Retina (tissue), 1 donor: ENCODE measurements around the gene ZMIZ1.

Source experiments
- DNase-seq: peaks from one replicate; pipeline ENCODE4 v3.0.0-alpha.2; 2016

Gene ZMIZ1

DNA sequence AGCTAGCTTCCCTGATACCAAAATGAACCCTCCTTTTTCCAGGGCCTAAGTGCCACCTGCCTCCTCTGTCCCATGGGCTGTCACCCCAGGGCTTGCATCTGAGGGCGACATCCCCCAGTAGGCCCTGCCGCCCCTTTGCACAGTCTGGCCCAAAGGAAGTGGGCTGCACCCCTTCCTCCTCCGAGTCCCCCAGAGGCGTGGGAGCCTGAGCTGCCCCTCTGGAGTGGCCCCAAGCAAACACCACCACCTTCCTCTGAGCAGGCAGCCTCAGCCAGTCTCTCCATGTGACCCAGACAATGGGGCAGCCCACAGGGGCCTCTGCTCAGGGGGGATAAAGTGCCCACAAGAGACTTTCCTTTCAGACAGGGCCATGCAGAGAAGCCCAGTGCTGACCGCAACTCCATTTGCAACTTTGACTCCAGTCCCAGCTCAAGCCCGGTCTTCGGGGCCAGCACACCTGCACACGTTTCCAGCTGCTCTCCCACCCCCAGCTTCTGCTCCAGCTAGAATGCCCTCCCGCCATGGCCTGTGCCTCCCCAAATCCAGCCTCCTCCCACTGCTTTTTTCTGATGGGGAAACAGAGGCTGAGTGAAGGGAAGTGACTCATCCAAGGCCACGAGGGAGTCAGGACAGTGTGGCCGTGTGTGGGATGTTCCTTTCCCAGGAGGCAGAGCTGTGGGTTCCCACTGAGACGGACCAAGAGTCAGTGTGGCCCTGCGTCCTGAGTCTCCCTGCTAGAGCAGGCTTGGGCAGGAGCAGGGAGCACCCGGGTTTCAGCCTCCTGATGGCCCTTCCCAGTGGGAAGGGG, 111.9 kb downstream of the ZMIZ1 start:
- DNase-seq: no peak

- no peak for DNase-seq
These were observed 112.5 kb downstream of the ZMIZ1 start for GRCh38 chr10:79181227-79181626.

- DNase-seq: no peak
These were observed 113.1 kb downstream of the ZMIZ1 start for GRCh38 chr10:79181698-79182521.

DNA sequence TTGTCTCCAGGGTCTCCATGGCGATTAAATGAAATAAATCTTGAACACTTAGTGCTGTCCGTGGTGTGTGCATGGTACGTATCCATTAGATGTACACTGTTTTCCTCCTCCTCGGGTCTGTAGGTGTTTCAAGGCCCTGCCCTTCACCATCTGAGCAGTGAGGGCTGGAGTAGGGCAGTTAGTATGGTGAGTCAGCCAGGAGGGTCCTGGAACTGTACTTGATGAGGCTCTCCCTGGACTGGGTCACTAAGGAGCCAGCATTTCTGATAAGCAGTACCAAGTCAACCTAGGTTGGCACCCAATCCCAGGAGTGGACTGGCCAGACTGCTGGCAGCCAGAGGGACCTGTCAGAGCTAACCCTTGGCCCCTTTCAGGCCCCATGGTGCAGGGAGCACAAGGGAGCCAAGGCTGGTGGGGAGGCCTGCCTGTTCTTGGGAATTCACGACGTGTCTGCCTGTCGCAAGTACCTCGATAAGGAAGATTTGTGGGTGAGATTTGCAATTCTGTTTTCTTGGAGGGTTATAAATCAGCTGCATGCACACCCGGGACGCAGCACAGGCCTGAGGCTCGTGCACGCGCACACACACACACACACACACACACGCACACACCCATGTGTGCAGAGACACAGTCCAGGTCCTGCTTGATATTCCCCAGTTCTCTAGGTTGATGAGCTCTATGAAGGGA, 114.2 kb downstream of the ZMIZ1 start:
- no peak for DNase-seq

DNA sequence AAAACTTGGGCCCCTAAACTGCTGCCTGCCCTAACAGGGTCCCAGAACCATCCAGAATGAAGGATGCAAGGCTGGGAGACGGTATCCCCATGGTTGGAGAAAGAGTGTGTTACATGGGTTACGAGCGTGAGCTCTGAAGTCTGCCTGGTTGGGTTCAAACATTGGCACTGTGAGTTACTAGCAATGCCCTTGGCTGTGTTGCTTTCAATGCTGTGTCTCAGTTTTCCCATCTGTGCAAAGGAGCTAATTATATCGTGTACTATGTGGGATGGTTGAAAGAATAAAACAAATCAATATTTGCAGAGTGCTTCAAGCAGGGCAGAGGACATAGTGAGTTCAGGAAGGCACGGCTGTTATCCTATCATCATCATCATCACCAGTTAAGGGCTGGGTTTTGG, 114.7 kb downstream of the ZMIZ1 start:
- no peak for DNase-seq

GRCh38 chr10:79184145-79184625, 115.4 kb downstream of the ZMIZ1 start:
- no peak for DNase-seq

- no peak for DNase-seq
These were observed 115.9 kb downstream of the ZMIZ1 start for GRCh38 chr10:79184657-79185056.

DNA sequence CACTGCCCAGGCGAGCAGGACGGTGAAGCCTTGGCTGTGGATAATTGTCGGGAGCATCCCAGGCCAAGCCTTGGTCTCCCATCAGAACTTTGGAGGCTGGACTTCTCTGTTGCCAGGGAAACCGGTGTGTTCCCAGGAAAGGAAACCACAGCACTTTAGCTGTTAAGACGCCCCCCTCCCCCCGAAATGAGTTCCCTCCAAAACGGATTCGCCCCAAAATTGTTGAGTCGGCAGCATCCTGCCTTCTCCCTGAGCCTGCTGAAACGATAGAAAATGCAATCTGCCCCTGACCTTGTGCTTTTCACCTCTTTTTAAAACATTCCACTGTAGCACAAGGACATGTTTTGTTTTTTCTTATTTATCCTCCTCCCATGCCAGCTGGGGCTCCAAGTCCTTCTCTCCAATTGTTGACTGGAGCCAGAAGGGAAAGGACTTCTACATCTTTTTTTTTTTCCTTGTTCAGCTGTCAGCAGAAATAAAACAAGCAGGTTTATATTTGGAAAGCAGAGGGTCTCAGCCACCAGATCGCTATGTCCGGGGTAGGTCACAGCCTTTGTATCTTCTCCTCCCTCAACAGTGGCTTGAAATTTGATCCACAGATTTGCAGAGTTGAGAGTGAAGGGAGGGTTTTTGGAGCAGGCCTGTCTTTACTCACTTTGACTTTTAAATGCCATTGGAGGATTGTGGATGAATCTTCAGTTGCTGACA, 116.5 kb downstream of the ZMIZ1 start:
- no peak for DNase-seq

- no peak for DNase-seq
These were observed 117.1 kb downstream of the ZMIZ1 start for GRCh38 chr10:79185796-79186374.

GRCh38 chr10:79186486-79187120, 117.8 kb downstream of the ZMIZ1 start:
- no peak for DNase-seq

DNA sequence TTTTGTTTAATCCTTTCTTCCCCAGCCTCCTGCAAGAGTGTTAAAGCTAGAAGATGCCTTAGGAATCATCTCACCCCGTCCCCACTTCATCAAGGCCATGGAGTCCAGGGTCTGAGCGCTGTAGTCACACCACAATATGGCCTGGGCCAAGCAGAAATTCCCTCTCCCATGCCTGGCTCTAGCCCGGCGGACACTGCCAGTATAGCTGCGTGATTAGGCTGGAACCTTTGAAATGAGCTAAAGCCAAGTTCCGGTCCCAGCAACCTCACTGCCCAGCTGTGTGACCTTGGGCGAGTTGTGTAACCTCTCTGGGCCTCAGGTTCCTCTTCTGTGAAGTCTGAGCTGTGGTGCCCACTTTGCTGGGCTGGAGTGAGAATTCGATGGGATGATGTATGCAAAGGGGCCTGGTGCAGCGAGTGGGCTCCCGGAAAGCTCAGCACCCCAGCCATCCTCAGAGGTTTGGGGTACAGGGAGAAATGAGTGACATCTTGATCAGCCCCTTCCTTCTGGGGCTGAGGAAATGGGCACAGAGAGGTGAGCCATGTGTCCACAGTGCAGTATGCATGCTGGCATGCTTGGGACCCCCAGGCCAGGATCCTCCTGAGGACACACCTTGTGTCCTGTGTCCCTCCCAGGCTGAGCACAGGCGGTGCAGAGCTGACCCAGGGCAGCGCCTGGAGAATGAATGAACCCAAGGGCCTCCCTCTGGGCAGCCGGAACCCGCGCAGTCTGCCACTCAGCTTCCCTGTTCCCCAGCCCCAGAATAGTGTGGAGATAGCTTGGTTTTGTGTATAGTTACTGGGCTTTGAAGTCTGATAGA, 118.6 kb downstream of the ZMIZ1 start:
- no peak for DNase-seq

DNA sequence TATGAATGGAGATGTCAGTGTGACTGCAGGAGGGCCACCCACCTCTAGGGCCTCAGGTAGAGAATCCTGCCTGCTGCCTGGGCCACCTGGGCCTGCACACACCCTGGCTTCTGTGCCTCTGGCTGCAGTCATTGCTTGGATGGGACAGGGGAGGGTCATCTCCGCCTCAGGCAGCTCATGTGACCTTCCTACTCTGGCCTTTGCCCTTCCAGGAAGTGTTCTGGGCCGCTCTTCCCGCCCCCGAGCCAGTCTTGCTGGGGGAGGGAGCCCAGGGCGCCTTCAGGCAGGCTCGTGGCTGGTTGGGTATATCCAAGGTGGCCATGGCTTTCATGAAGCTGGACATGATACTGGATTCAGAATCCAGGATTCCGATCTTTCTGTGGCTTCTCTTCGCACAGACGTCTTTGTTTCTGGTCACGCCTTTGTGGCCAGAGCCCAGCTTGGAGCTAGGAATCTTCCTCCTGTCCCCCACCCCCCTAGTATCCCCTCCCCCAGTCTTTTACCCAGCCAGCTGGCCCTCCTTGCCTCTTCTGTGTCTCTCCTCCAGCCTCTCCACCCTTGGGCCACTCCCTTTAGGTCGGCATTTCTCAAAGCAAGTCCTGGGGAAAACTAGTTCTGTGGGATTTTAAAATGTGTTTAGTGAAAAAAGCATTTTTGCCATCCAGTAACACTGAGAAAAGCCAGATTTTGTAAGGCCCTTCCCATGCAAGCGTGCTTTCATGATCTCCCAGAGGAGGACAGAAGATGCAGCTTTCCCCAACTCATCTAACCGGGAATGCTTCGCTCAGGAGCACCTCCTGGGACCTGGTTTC, 119.6 kb downstream of the ZMIZ1 start:
- DNase-seq: no peak

- DNase-seq: no peak
These were observed 120.4 kb downstream of the ZMIZ1 start for GRCh38 chr10:79189181-79189580.

GRCh38 chr10:79189853-79190435, 121.2 kb downstream of the ZMIZ1 start:
- DNase-seq: no peak

DNA sequence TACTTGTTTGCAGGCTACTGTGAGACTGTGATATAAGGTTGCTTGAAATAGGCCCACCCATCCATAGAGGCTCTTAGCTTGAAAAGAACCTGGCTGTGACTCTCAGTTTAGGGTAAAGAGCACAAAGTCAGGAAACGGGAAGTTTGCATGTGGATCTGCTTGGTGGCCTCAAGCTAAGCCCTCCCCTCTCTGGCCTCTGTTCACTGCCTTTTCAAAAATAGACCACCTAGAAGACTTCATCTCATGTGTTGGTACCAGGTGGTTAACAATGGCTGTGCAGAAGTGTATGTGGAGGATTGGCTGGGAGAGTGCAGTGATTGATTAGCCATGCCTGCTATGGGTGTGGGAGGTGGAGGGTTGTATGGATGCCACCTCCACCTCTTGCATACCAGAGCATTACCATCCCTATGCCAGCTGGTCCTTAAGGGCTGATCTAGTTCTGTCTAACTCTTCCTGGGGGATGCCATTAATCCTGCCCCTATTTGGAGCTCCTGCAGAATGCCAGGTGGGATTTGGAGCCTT, 122.0 kb downstream of the ZMIZ1 start:
- DNase-seq: no peak

GRCh38 chr10:79191951-79192676, 123.3 kb downstream of the ZMIZ1 start:
- DNase-seq: no peak

DNA sequence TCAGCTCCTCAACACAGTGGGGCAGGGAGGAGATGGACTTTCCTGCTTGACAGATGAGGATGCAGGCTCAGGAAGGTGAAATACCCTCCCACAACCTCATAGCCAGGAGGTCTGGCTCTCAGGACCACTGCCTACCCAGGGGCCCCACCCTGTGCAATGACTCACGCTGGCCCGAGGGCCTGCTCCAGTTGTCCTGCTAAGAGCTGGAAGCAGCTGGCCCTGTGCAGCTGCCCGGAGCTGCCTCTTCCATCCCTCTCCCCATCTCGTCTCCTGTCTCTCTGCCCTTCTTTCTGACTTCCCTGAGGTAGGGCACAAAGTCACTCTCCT, 123.9 kb downstream of the ZMIZ1 start:
- DNase-seq: no peak

DNA sequence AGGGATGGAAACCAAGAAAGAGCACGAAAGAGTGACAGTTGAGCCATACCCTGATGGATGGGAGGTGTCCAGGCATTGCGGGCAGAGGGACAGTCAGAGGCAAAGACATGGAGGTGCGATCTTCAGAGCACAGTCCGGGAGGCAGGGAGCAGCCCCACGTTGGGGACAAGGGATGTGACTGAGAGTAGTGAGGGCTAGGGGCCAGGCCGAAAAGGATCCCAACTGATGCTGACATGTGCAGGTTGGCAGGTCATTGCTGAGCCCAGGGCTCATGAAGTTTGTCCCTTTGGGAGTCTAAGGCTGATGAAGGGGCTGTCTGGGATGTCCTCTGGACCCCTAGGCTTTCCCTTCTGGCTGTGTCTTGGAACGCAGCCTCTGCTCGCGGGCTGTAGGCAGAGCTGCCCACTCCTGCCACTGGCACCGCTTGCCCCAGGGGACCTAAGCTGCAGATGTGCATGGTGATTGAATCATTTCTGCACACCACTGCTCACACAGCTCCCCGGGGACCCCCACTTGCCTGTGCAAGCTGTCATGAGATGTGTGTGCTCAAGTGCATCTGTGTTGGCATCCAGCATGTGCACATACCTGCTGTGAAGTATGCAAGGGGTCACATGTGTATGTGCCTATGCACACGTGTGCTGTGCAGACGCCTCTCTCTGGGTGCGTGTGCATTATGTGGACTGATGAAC, 125.1 kb downstream of the ZMIZ1 start:
- DNase-seq: peak; percentile 67
